ENCODE data around the gene CCDC146. TPM values are rescaled to one million over a fixed set of nuclear protein-coding genes. Genes with fewer than 3 reads are reported as not detected.

The CCDC146 gene
- total and polyA plus RNA-seq, 2 of the 8 experiments (the other 6 are each of a cell fraction or from before 2014, with no cell fraction given), result 0.88 to 2.4 TPM

DNA sequence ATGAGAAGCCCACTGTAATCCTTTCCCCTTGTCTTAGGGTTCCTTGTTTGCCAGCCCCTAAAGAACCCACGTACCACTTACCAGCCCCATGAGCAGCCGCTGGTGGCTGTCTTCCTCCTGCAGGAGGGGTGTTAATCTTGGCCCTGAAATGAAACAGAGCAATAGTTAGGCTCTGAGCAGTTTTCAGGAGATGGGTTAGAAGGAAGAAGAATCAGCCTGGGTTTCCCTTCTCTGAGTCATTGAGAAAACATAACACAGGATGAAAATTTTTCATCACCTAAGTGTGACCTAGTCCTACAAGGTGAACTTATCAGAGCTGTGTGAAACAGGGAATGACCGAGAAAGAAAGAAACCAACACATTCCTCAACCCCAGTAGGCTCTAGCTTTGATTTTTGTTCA is 203.7 kb downstream of the CCDC146 start:
- Histone ChIP-seq H3K56ac (replicated peaks; ENCODE audit: insufficient read length, low read depth, low read length) (no peak overlapping the region), H3K14ac (ENCODE audit: insufficient read length) (no peak overlapping the region), H3K18ac (ENCODE audit: extremely low read depth, low read length) (no peak overlapping the region), H3K4ac (replicated peaks; ENCODE audit: insufficient read length, low read depth, low read length) (no peak overlapping the region), H3K23ac (ENCODE audit: insufficient read length) (no peak overlapping the region), H2BK12ac (ENCODE audit: low read depth, low read length) (no peak overlapping the region), H3K9me3 (ENCODE audit: insufficient read depth in 2 of 2, low read depth in 1 of 2, low read length in 1 of 2) (no peaks in the 10 kb centered on the region), H4K91ac (replicated peaks; ENCODE audit: insufficient read length, low read length) (no peak overlapping the region), H3K4me2 (ENCODE audit: insufficient read depth in 1 of 2, low read depth in 2 of 2, low read length in 2 of 2) (no peak overlapping the region), H3K23me2 (ENCODE audit: low read depth, low read length) (0 out of 2 replicates have a peak, but pooled peaks cover 3% of the 10 kb centered on the region), H3K9ac (replicated peaks in 1 of 4; ENCODE audit: extremely low read depth in 1 of 4, low read depth in 3 of 4, low read length in 3 of 4) (no peak overlapping the region), H3K4me1 (replicated peaks in 1 of 4; ENCODE audit: control insufficient read depth in 3 of 4, insufficient read depth in 4 of 4, low read length in 3 of 4) (peaks cover 0 to 10% (median 6%) of the 10 kb centered on the region in 4 experiments; a peak in 5 of 7 replicates), H3K27ac (ENCODE audit: low read depth, low read length) (no peak overlapping the region), H2BK20ac (ENCODE audit: low read length) (no peak overlapping the region), H3K79me2 (ENCODE audit: control insufficient read depth in 1 of 2, insufficient read depth in 2 of 2, low read length in 2 of 2) (no peaks in the 10 kb centered on the region), H3K79me1 (ENCODE audit: low read depth, low read length) (no peaks in the 10 kb centered on the region), H3K27me3 (replicated peaks in 1 of 4; ENCODE audit: control insufficient read depth in 3 of 4, extremely low read depth in 1 of 4, insufficient read depth in 3 of 4, low read length in 3 of 4) (no peaks in the 10 kb centered on the region), H2BK15ac (ENCODE audit: low read length) (no peak overlapping the region), H4K20me1 (replicated peaks in 1 of 2; ENCODE audit: control insufficient read depth in 1 of 2, insufficient read depth in 2 of 2, low read length in 2 of 2) (no peaks in the 10 kb centered on the region), H2BK5ac (ENCODE audit: low read depth, low read length) (no peak overlapping the region), H2AK5ac (ENCODE audit: low read depth, low read length) (no peak overlapping the region), H4K8ac (ENCODE audit: extremely low read depth, insufficient read depth, low read length) (no peak overlapping the region), H3K36me3 (ENCODE audit: control insufficient read depth in 2 of 4, insufficient read depth in 4 of 4, low read length in 3 of 4) (no peaks in the 10 kb centered on the region), H2AFZ (ENCODE audit: low read length) (no peak overlapping the region), H4K5ac (ENCODE audit: insufficient read length, low read depth, low read length) (no peak overlapping the region), H2BK120ac (replicated peaks; ENCODE audit: low read depth, low read length) (no peak overlapping the region), H3K4me3 (ENCODE audit: extremely low read depth in 1 of 4, insufficient read depth in 2 of 4, low read depth in 3 of 4, low read length in 4 of 4) (no peak overlapping the region)
- DNase-seq (ENCODE audit: low read depth in 1 of 2, low spot score in 2 of 2), result no peak
- no peak for FAIRE-seq
- TF ChIP-seq, protein P1, sequence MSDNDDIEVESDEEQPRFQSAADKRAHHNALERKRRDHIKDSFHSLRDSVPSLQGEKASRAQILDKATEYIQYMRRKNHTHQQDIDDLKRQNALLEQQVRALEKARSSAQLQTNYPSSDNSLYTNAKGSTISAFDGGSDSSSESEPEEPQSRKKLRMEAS (IDR thresholded peaks at IDR 0.05), result no peak
- TF ChIP-seq FOSL1 (IDR thresholded peaks at IDR 0.05; ENCODE audit: insufficient read depth, low read depth, low read length), result no peak
- TF ChIP-seq EGR1 (IDR thresholded peaks at IDR 0.05; ENCODE audit: borderline replicate concordance, low read depth, low read length), result no peak
- no peak for TF ChIP-seq KDM1A (IDR thresholded peaks at IDR 0.05; ENCODE audit: borderline replicate concordance, low read length)
- TF ChIP-seq YY1 (IDR thresholded peaks at IDR 0.05; ENCODE audit: low read depth, low read length), result no peak
- TF ChIP-seq SIX5 (IDR thresholded peaks at IDR 0.05; ENCODE audit: low read depth, low read length), result no peak
- no peak for TF ChIP-seq GTF2F1 (IDR thresholded peaks at IDR 0.05; ENCODE audit: borderline replicate concordance, low read depth, low read length)
- TF ChIP-seq SUZ12 (IDR thresholded peaks at IDR 0.05; ENCODE audit: low read length), result no peak
- WGBS, 2 experiments (ENCODE audit: extremely low coverage in 1 of 2, insufficient coverage in 1 of 2, insufficient read length in 1 of 2, insufficient replicate concordance in 2 of 2, low coverage in 1 of 2, low lambda C conversion rate in 2 of 2, missing lambda C conversion rate in 1 of 2), result 94% methylated on average over 3 of the region's 3 CpGs; no CpG with 5 or more reads in 1 of the 2 experiments
- CTCF ChIA-PET (ENCODE audit: partially characterized antibody), result interaction anchor here (1.2 kb wide), 1 partner anchor 28 kb away, joined by 3 read pairs; no protein-coding TSS in a partner anchor
- POLR2A ChIA-PET (ENCODE audit: partially characterized antibody), result no interaction called here

Measured in H1 (cell line).